Astrocyte (in vitro differentiated cells and primary cell): ENCODE results near the gene NCOA1.

Experiments used
- EZH2 ChIP-seq: IDR thresholded peaks from 2 replicates; pipeline ENCODE4 v1.6.1; 2012; ENCODE audit warnings: mild to moderate bottlenecking, low read length, inconsistent platforms; ENCODE audit not compliant: insufficient read depth
- TF ChIP-seq, protein P1 (sequence below): IDR thresholded peaks from 2 replicates; pipeline ENCODE4 v1.5.1; 2011; ENCODE audit warnings: low read depth, mild to moderate bottlenecking, inconsistent platforms, low read length, moderate library complexity; ENCODE audit not compliant: insufficient read depth

- TF ChIP-seq, protein P1, sequence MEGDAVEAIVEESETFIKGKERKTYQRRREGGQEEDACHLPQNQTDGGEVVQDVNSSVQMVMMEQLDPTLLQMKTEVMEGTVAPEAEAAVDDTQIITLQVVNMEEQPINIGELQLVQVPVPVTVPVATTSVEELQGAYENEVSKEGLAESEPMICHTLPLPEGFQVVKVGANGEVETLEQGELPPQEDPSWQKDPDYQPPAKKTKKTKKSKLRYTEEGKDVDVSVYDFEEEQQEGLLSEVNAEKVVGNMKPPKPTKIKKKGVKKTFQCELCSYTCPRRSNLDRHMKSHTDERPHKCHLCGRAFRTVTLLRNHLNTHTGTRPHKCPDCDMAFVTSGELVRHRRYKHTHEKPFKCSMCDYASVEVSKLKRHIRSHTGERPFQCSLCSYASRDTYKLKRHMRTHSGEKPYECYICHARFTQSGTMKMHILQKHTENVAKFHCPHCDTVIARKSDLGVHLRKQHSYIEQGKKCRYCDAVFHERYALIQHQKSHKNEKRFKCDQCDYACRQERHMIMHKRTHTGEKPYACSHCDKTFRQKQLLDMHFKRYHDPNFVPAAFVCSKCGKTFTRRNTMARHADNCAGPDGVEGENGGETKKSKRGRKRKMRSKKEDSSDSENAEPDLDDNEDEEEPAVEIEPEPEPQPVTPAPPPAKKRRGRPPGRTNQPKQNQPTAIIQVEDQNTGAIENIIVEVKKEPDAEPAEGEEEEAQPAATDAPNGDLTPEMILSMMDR: no peak
- no peak for TF ChIP-seq EZH2
Measured at GRCh38 chr2:24508878-24509277, 17.8 kb downstream of the NCOA1 start.
